Astrocyte of the spinal cord (primary cell): ENCODE data around the gene POLD1.
A peak's percentile ranks its signal among the peaks of the same experiment; 100 is the strongest.
"Not testable (repeated sequence)": the region's sequence is repeated elsewhere in the genome, so short reads cannot be mapped to it uniquely, and the experiment has no call there.

ENCODE experiments used
- DNase-seq: peaks from one replicate; pipeline ENCODE4 v3.0.0; 2011; ENCODE audit warnings: low read depth, low spot score
- H3K4me3 ChIP-seq: 2 replicates; pipeline ENCODE4 v1.5.1; 2011; ENCODE audit warnings: low read depth, mild to moderate bottlenecking, low read length, moderate library complexity
- CTCF ChIP-seq: IDR thresholded peaks from 2 replicates; pipeline ENCODE4 v1.5.1; 2012; ENCODE audit warnings: low read depth, mild to moderate bottlenecking, low read length, inconsistent platforms
- in situ Hi-C: cut with HindIII; loops from 2 replicates; pipeline ENCODE4 v1.10.0; 2017; ENCODE audit warnings: low sequenced_read_pairs

The POLD1 gene

DNA sequence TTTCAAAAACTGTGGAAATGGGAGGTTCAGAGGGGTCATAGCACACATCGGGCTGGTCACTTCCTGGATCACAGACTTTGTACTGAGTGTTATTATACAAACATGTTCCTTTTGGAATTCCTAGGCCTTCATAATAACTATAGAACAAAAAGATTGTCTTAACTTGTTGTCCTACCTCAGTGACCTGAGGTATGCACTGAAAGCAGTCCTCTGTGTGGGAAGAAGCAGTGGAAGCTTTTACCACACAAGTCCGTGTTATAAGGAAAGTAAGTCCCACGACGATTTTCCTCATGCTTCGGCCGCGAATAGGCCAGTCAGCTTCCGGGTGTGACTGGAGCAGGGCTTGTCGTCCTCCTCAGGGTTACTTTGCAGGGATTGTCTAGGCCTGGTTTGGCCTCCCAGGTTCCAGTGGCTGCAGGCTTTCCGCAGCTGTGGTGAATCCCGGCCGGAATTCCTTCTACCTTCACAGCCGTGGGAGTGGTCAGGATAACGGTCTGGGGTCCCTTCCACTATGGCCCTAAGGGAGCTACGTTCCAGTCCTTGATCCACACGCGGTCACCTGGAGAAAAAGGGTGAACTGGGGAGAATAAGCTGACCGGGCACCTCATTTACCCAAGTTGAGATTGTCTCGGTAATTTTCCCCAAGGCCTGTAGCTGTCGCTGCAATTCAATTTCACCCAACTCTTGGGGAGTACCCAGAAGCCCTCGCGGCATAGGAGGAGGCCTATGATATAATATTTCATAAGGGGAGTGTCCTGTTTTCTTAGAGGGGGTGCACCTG is 34.7 kb upstream of the POLD1 start:
- in situ Hi-C loops: no loop called here
- TF ChIP-seq CTCF: no peak
- H3K4me3 ChIP-seq: no peak overlapping the region
- DNase-seq: no peak

GRCh38 chr19:50352242-50352641 is 31.9 kb upstream of the POLD1 start:
- in situ Hi-C loops: no loop called here
- no peak for TF ChIP-seq CTCF
- H3K4me3 ChIP-seq: no peak overlapping the region
- no peak for DNase-seq

DNA sequence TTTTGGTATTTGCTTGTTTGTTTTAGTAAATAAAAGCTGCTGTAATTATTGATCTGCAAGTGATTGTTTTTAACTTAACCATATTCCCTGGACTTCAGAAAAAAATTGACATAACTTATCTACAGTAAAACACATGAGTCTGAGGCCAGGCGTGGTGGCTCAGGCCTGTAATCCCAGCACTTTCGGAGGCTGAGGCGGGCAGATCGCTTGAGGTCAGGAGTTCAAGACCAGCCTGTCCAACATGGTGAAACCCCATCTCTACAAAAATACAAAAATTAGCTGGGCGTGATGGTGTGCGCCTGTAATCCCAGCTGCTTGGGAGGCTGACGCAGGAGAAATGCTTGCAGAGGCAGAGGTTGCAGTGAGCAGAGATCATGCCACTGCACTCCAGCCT is 30.7 kb upstream of the POLD1 start:
- DNase-seq, in situ Hi-C loops, H3K4me3 ChIP-seq: not testable (repeated sequence)

DNA sequence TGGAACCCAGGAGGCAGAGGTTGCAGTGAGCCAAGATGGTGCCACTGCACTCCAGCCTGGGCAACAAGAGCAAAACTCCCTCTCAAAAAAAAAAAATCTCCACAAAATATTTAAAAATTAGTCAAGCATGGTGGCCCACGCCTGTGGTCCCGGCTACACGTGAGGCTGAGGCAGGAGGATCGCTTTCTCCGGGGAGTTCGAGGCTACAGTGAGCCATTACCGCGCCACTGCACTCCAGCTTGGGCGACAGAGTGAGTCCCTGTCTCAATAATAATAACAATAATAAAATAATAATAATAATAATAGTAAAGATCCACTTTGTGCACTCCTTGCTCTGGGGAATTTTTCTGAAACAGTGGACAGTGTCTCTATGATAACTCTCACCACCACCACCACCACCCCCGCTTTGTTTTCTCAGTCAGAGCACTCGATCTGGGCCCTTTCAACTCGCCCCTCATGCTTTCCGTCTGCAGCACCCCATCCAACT is 27.4 kb upstream of the POLD1 start:
- H3K4me3 ChIP-seq: no peak overlapping the region
- in situ Hi-C loops: no loop called here
- TF ChIP-seq CTCF: no peak
- no peak for DNase-seq

DNA sequence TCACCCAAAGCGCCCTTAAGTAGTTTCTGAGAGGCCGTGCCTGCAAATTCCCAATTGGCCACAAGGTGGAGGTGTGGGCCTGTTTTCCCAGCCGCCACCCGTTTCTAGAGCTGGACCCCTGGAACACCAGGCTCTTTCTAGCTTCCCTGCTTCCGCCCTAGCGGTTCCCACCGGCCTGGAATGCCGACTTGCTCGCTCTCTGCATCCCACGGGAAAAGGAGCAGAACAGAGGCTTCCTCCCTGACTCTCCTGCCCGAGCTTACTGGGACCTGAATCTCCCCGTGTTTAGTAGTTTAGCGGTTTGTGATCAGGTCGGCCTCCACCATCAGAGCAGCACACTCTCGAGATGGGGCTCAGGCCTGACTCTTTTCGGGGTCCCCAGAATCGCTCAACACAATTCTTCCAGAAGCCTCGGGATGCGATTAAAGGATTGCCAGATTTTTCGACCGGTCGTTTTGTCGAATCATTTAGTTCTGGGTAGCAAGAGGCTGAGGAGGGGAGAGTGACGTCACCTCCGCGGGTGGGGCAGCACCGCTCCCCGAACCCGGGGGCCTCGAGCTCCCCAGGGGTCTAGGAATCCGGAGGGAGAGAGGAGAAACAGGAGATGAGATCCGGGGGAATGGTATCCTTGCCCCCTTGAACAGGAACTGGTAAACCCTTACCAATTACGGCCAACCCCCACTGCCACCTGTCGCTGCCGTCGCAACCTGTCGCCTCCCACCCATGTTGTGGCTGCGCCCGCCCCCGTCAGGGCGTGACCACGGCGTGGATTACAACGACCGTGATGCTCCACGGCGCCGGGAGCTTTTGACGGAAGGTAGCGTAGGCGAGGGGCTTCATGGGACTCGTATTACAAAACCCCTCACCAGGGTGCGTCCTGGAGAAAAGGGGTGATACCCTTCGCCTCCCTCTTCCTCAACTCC is 26.7 kb upstream of the POLD1 start:
- in situ Hi-C loops: no loop called here
- peak; percentile 60 for DNase-seq
- peak; percentile 83 for TF ChIP-seq CTCF
- H3K4me3 ChIP-seq: peak overlapping the region; percentile 37

DNA sequence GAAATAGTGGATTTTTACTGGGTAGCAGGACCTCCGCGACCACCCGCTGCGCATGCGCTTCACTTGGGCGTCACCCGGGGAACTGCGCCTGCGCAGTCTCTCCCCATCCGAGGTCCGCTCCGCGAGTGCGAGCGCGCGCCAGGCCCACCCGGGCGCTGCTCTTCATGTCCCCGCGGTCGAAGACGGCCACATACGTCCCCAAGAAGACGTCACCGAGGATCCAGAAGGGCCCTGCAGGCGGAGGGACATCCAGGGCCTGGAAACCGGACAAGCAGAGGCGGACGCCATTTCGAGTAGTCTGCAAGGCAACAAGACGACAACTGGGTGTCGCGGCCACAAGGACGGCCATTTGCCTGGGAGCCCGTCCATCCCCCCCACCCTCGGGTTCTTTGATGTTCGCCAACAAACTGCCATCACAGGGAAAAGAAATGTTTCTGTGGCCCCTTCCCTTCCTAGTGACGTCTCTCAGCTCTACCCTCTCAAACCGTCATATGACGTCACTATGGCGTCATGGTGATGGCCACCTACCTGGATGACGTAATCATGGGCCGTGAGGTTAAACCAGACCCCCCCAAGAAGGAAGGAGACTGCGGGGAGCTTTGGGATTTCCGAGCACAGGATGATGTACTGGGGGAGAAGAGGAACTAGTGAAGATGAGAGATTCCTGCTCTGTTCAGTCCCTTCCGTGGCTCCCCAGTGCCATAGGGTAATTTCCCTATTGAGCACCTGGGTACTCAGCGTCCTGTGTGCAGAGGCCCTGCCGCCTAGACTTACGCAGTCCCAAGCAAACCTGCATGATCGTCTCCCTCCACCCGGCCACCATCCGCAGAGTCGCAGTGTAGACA is 25.4 kb upstream of the POLD1 start:
- in situ Hi-C loops: no loop called here
- peak; percentile 33 for DNase-seq
- no peak for TF ChIP-seq CTCF
- H3K4me3 ChIP-seq: peak overlapping the region; percentile 39
